SK-MEL-5 (cell line): ENCODE measurements around the gene DMBT1. TPM values are rescaled to one million over a fixed set of nuclear protein-coding genes. Genes with fewer than 3 reads are reported as not detected.

Experiments used
- DNase-seq: peaks from one replicate; pipeline ENCODE4 v3.0.0-alpha.2; 2016; ENCODE audit warnings: low read depth, low spot score
- in situ Hi-C: cut with HindIII; loops from 2 replicates; pipeline ENCODE4 v1.10.0; 2016; ENCODE audit warnings: low sequenced_read_pairs, high pct_unique_total_duplicates, low pct_unique_long_range_greater_than_20kb
- total RNA-seq: library from RNA; depleted of rRNA; stranded (reverse); fragments of >200 nt; shearing (Covaris generic); gene quantifications from 2 replicates; pipeline ENCODE4 v1.2.3, GENCODE V29; 2014

Gene DMBT1
- total RNA-seq, 1 experiment from 2014 or later, result 0.42 TPM

GRCh38 chr10:122656308-122656705 is 95.8 kb downstream of the DMBT1 start:
- DNase-seq, result no peak
- in situ Hi-C loops, result no loop called here

GRCh38 chr10:122656741-122657140 is 96.2 kb downstream of the DMBT1 start:
- in situ Hi-C loops, result no loop called here
- DNase-seq, result no peak

- in situ Hi-C loops, result no loop called here
- no peak for DNase-seq
Observed at GRCh38 chr10:122657255-122657654, 96.7 kb downstream of the DMBT1 start.

- in situ Hi-C loops, result no loop called here
- DNase-seq, result no peak
Observed at GRCh38 chr10:122657729-122658128, 97.2 kb downstream of the DMBT1 start.

- in situ Hi-C loops, result no loop called here
- no peak for DNase-seq
Observed at GRCh38 chr10:122658356-122659049, 97.9 kb downstream of the DMBT1 start.

- in situ Hi-C loops, result no loop called here
- no peak for DNase-seq
Observed at GRCh38 chr10:122659126-122659525, 98.6 kb downstream of the DMBT1 start.

GRCh38 chr10:122659651-122660050 is 99.1 kb downstream of the DMBT1 start:
- no peak for DNase-seq
- in situ Hi-C loops, result no loop called here

- DNase-seq, result no peak
- in situ Hi-C loops, result no loop called here
Observed at GRCh38 chr10:122660696-122661095, 100.1 kb downstream of the DMBT1 start.

- in situ Hi-C loops, result no loop called here
- DNase-seq, result no peak
Observed at GRCh38 chr10:122662231-122662630, 101.7 kb downstream of the DMBT1 start.

- in situ Hi-C loops, result no loop called here
- no peak for DNase-seq
Observed at GRCh38 chr10:122663516-122664130, 103.1 kb downstream of the DMBT1 start.

- no peak for DNase-seq
- in situ Hi-C loops, result no loop called here
Observed at GRCh38 chr10:122664501-122664900, 103.9 kb downstream of the DMBT1 start.

- in situ Hi-C loops, result no loop called here
- DNase-seq, result no peak
Observed at GRCh38 chr10:122665329-122665860, 104.8 kb downstream of the DMBT1 start.

GRCh38 chr10:122665946-122666345 is 105.4 kb downstream of the DMBT1 start:
- DNase-seq, result no peak
- in situ Hi-C loops, result no loop called here

GRCh38 chr10:122669045-122669444 is 108.5 kb downstream of the DMBT1 start:
- in situ Hi-C loops, result no loop called here
- DNase-seq, result no peak

GRCh38 chr10:122669842-122670241 is 109.3 kb downstream of the DMBT1 start:
- no peak for DNase-seq
- in situ Hi-C loops, result no loop called here

- in situ Hi-C loops, result no loop called here
Observed at GRCh38 chr10:122671355-122671754, 110.8 kb downstream of the DMBT1 start.

GRCh38 chr10:122672655-122673054 is 112.1 kb downstream of the DMBT1 start:
- in situ Hi-C loops, result no loop called here

More at GRCh38 chr10:122671355-122671754, 110.8 kb downstream of the DMBT1 start:
- DNase-seq, result no peak

GRCh38 chr10:122673269-122673668 is 112.7 kb downstream of the DMBT1 start:
- in situ Hi-C loops, result no loop called here

More at GRCh38 chr10:122672655-122673054, 112.1 kb downstream of the DMBT1 start:
- DNase-seq, result no peak

GRCh38 chr10:122673731-122674130 is 113.2 kb downstream of the DMBT1 start:
- in situ Hi-C loops, result no loop called here
- no peak for DNase-seq

More at GRCh38 chr10:122673269-122673668, 112.7 kb downstream of the DMBT1 start:
- no peak for DNase-seq
